DMS153 treated with DMSO at 0.1 percent for 48 hours (cell line): ENCODE data around the gene FRS2.

Source experiments
- DNase-seq: peaks from one replicate; lab custom pipeline; 2025; ENCODE audit not compliant: unreplicated experiment; lab: John Stamatoyannopoulos, UW

FRS2 gene

GRCh38 chr12:69497308-69498026 is 27.3 kb downstream of the FRS2 start:
- no peak for DNase-seq

- no peak for DNase-seq
These were observed 30.4 kb downstream of the FRS2 start for GRCh38 chr12:69500631-69501030.

GRCh38 chr12:69501154-69501895 is 31.1 kb downstream of the FRS2 start:
- no peak for DNase-seq

- DNase-seq = no peak
These were observed 32.3 kb downstream of the FRS2 start for GRCh38 chr12:69502345-69503081.

- DNase-seq = no peak
These were observed 37.9 kb downstream of the FRS2 start for GRCh38 chr12:69508091-69508490.

- no peak for DNase-seq
These were observed 38.4 kb downstream of the FRS2 start for GRCh38 chr12:69508621-69509020.

GRCh38 chr12:69509308-69509736 is 39.1 kb downstream of the FRS2 start:
- no peak for DNase-seq

- DNase-seq = no peak
These were observed 40.0 kb downstream of the FRS2 start for GRCh38 chr12:69509904-69510827.

GRCh38 chr12:69511016-69511415 is 40.8 kb downstream of the FRS2 start:
- DNase-seq = no peak

- DNase-seq = no peak
These were observed 41.5 kb downstream of the FRS2 start for GRCh38 chr12:69511469-69512267.

GRCh38 chr12:69512820-69513219 is 42.6 kb downstream of the FRS2 start:
- no peak for DNase-seq

GRCh38 chr12:69513297-69513696 is 43.1 kb downstream of the FRS2 start:
- DNase-seq = no peak

GRCh38 chr12:69514111-69514510 is 43.9 kb downstream of the FRS2 start:
- DNase-seq = no peak

GRCh38 chr12:69514845-69515244 is 44.7 kb downstream of the FRS2 start:
- no peak for DNase-seq

- DNase-seq = no peak
These were observed 45.3 kb downstream of the FRS2 start for GRCh38 chr12:69515394-69515930.

GRCh38 chr12:69516950-69517349 is 46.8 kb downstream of the FRS2 start:
- no peak for DNase-seq

GRCh38 chr12:69517406-69517805 is 47.2 kb downstream of the FRS2 start:
- no peak for DNase-seq

GRCh38 chr12:69519871-69520270 is 49.7 kb downstream of the FRS2 start:
- no peak for DNase-seq

GRCh38 chr12:69523433-69524330 is 53.5 kb downstream of the FRS2 start:
- no peak for DNase-seq
